PC-9 (cell line): ENCODE data around the gene SPINT1. TPM values are rescaled to one million over a fixed set of nuclear protein-coding genes. Genes with fewer than 3 reads are reported as not detected.

Experiments used
- BruUV-seq: library from RNA; stranded (reverse); fragments of 400-500 nt; replicated peaks from 2 replicates; lab custom pipeline; 2021; lab: Mats Ljungman, UMichigan
- CTCF ChIA-PET: fragments of 300-600 bp; sonication (Branson Sonifier 250); formaldehyde crosslinking; loops from one replicate; lab custom pipeline; 2022; ENCODE audit warnings: antibody characterized with exemption; lab: Charles Lee
- POLR2A ChIA-PET: fragments of 300-600 bp; sonication (Branson Sonifier 250); formaldehyde crosslinking; loops from one replicate; lab custom pipeline; 2022; ENCODE audit warnings: antibody characterized with exemption; ENCODE audit not compliant: unreplicated experiment; lab: Charles Lee
- DNase-seq, 2 experiments: peaks; one replicate each; pipeline versions ENCODE4 v3.0.0 to v3.0.0-alpha.2; 2015 to 2022; ENCODE audit warnings: mixed read lengths in 1 of 2
- H2AFZ ChIP-seq: fragments of 200-600 bp; sonication (generic); 2 replicates; pipeline ENCODE4 v1.8.1; 2017; ENCODE audit warnings: antibody characterized with exemption
- H3F3A ChIP-seq: fragments of 200-600 bp; sonication (generic); 2 replicates; pipeline ENCODE4 v1.8.1; 2017; ENCODE audit warnings: antibody characterized with exemption, mild to moderate bottlenecking, low read depth; ENCODE audit not compliant: insufficient read depth
- H3K27ac ChIP-seq: fragments of 200-600 bp; sonication (generic); 2 replicates; pipeline ENCODE4 v1.6.1; 2016; ENCODE audit warnings: mixed run types
- H3K27me3 ChIP-seq: fragments of 200-600 bp; sonication (generic); 2 replicates; pipeline ENCODE4 v1.6.1; 2016; ENCODE audit warnings: low read depth, mixed run types; ENCODE audit not compliant: insufficient read depth
- H3K36me3 ChIP-seq: fragments of 200-600 bp; sonication (generic); 2 replicates; pipeline ENCODE4 v1.6.1; 2016; ENCODE audit warnings: low read depth, mixed run types
- H3K4me1 ChIP-seq: fragments of 200-600 bp; sonication (generic); replicated peaks from 2 replicates; pipeline ENCODE4 v1.6.1; 2016; ENCODE audit warnings: mixed run types; ENCODE audit not compliant: insufficient read depth
- H3K4me2 ChIP-seq: fragments of 200-600 bp; sonication (generic); 2 replicates; pipeline ENCODE4 v1.6.1; 2017; ENCODE audit warnings: mixed run types
- H3K4me3 ChIP-seq: fragments of 200-600 bp; sonication (generic); 2 replicates; pipeline ENCODE4 v1.6.1; 2016; ENCODE audit warnings: mixed run types
- H3K79me2 ChIP-seq: fragments of 200-600 bp; sonication (generic); 2 replicates; pipeline ENCODE4 v1.6.1; 2017; ENCODE audit warnings: low read depth, mixed run types
- H3K9me2 ChIP-seq: fragments of 200-600 bp; sonication (generic); 2 replicates; pipeline ENCODE4 v1.8.1; 2017; ENCODE audit warnings: mild to moderate bottlenecking; ENCODE audit not compliant: insufficient read depth
- H3K9me3 ChIP-seq: fragments of 200-600 bp; sonication (generic); 2 replicates; pipeline ENCODE4 v1.8.1; 2016; ENCODE audit warnings: low read depth; ENCODE audit not compliant: insufficient read depth
- H4K20me1 ChIP-seq: fragments of 200-600 bp; sonication (generic); 2 replicates; pipeline ENCODE4 v1.8.1; 2017; ENCODE audit not compliant: insufficient read depth
- CTCF ChIP-seq: fragments of 200-600 bp; sonication (generic); conservative IDR thresholded peaks from 2 replicates; pipeline ENCODE4 v1.6.1; 2017; ENCODE audit warnings: mixed run types, antibody characterized with exemption, mild to moderate bottlenecking, moderate library complexity
- EZH2 ChIP-seq: fragments of 200-600 bp; sonication (generic); IDR thresholded peaks from 2 replicates; pipeline ENCODE4 v1.8.0; 2017; ENCODE audit warnings: antibody characterized with exemption, low read depth
- intact Hi-C: fragments of 100-400 bp; cut with micrococcal nuclease; formaldehyde crosslinking; loops from one replicate; pipeline ENCODE4 v1.10.0; 2022; ENCODE audit not compliant: unreplicated experiment
- total RNA-seq: library from RNA; stranded (reverse); gene quantifications from 2 replicates; pipeline ENCODE4 v1.2.3, GENCODE V29; 2021

The SPINT1 gene
- total RNA-seq, 1 experiment from 2014 or later, result 141 TPM

GRCh38 chr15:40879609-40880008, 35.8 kb downstream of the SPINT1 start:
- Histone ChIP-seq H2AFZ (no peak overlapping the region), H3K9me2 (no peaks in the 10 kb centered on the region), H3K4me3 (no peak overlapping the region), H3K27ac (peak overlapping the region; percentile 82), H3F3A (peaks cover 32% of the 10 kb centered on the region), H4K20me1 (no peaks in the 10 kb centered on the region), H3K79me2 (no peaks in the 10 kb centered on the region), H3K27me3 (no peaks in the 10 kb centered on the region), H3K4me1 (peaks cover 33% of the 10 kb centered on the region), H3K9me3 (no peaks in the 10 kb centered on the region), H3K36me3 (no peaks in the 10 kb centered on the region), H3K4me2 (peak overlapping the region; percentile 69)
- DNase-seq, result no peak
- ChIA-PET CTCF (interaction anchor here (0.6 to 2.1 kb wide), 6 partner anchors 11 to 77 kb away, joined by 3 to 13 read pairs (median 6); no protein-coding TSS in a partner anchor), POLR2A (interaction anchor here (0.7 kb wide), 1 partner anchor 22 kb away, joined by 5 read pairs; no protein-coding TSS in a partner anchor)
- intact Hi-C loops, result loop anchor here (10.0 kb wide), 1 partner anchor 775 kb away; the partner anchor contains the start of gene BMF
- no peak for TF ChIP-seq CTCF
- no peak for TF ChIP-seq EZH2
- BruUV-seq, result no TSS peak

- no peak for DNase-seq
- Histone ChIP-seq H3K27me3 (no peaks in the 10 kb centered on the region), H3K79me2 (no peaks in the 10 kb centered on the region), H3K9me3 (no peaks in the 10 kb centered on the region), H3K4me2 (no peak overlapping the region), H3K9me2 (no peaks in the 10 kb centered on the region), H2AFZ (no peak overlapping the region), H4K20me1 (no peaks in the 10 kb centered on the region), H3K4me3 (no peak overlapping the region), H3K27ac (no peak overlapping the region), H3K36me3 (no peaks in the 10 kb centered on the region), H3K4me1 (peaks cover 24% of the 10 kb centered on the region), H3F3A (peaks cover 26% of the 10 kb centered on the region)
- ChIA-PET CTCF (no interaction called here), POLR2A (interaction anchor here (0.6 kb wide), 1 partner anchor 14 kb away, joined by 4 read pairs; no protein-coding TSS in a partner anchor)
- intact Hi-C loops, result no loop called here
- TF ChIP-seq EZH2, result no peak
- no peak for TF ChIP-seq CTCF
- no TSS peak for BruUV-seq
Observed at GRCh38 chr15:40881351-40881750, 37.5 kb downstream of the SPINT1 start.

- no peak overlapping the region for H3K4me3 ChIP-seq
- no peaks in the 10 kb centered on the region for H3K36me3 ChIP-seq
- intact Hi-C loops, result no loop called here
- H3K9me3 ChIP-seq, result no peaks in the 10 kb centered on the region
- no peaks in the 10 kb centered on the region for H3F3A ChIP-seq
- no peaks in the 10 kb centered on the region for H3K79me2 ChIP-seq
- BruUV-seq, result no TSS peak
- no peak for TF ChIP-seq EZH2
- no peak for TF ChIP-seq CTCF
- H2AFZ ChIP-seq, result no peak overlapping the region
- no peaks in the 10 kb centered on the region for H4K20me1 ChIP-seq
- POLR2A ChIA-PET, result no interaction called here
- no peaks in the 10 kb centered on the region for H3K9me2 ChIP-seq
- no peak for DNase-seq
- CTCF ChIA-PET, result interaction anchor here (1.0 kb wide), 1 partner anchor 28 kb away, joined by 9 read pairs; no protein-coding TSS in a partner anchor
- H3K4me2 ChIP-seq, result no peak overlapping the region
- 0 out of 2 replicates have a peak, but pooled peaks cover 3% of the 10 kb centered on the region for H3K4me1 ChIP-seq
- H3K27ac ChIP-seq, result no peak overlapping the region
- H3K27me3 ChIP-seq, result no peaks in the 10 kb centered on the region
Observed at GRCh38 chr15:40886586-40886985, 42.7 kb downstream of the SPINT1 start.
